OCI-LY3 (cell line): ENCODE results near the gene PLCB4.

Experiments used
- CTCF ChIP-seq: fragments of 200-600, 300-600 bp; sonication (generic); IDR thresholded peaks from 2 replicates; pipeline ENCODE4 v1.5.1; 2014; ENCODE audit warnings: antibody characterized with exemption, low read length, low read depth
- EZH2phosphoT487 ChIP-seq: fragments of 200-600 bp; shearing (Covaris generic); IDR thresholded peaks from 2 replicates; pipeline ENCODE4 v1.6.1; 2018; ENCODE audit warnings: antibody characterized with exemption, mixed run types, low read depth

GRCh38 chr20:9036593-9036992 is 32.3 kb upstream of the PLCB4 start:
- TF ChIP-seq CTCF (no peak), EZH2phosphoT487 (no peak)
